GM13976 (cell line): Measurements from ENCODE around the gene CAB39L.
"Not testable (repeated sequence)": the region's sequence is repeated elsewhere in the genome, so short reads cannot be mapped to it uniquely, and the experiment has no call there.

Experiments used
- DNase-seq: peaks from one replicate; pipeline ENCODE4 v3.0.0; 2012; ENCODE audit warnings: low spot score
- CTCF ChIP-seq: IDR thresholded peaks from 2 replicates; pipeline ENCODE4 v1.5.1; 2012; ENCODE audit warnings: borderline replicate concordance, mild to moderate bottlenecking; ENCODE audit not compliant: insufficient read depth; ENCODE audit errors: extremely low read depth, missing control alignments, control extremely low read depth
- in situ Hi-C: fragments of 300-500 bp; cut with MboI; formaldehyde crosslinking; loops from one replicate; pipeline ENCODE4 v1.12.0; 2022; ENCODE audit warnings: low sequenced_read_pairs, mixed read lengths, inconsistent platforms; ENCODE audit not compliant: unreplicated experiment

Gene CAB39L

GRCh38 chr13:49329831-49330545 is 113.9 kb downstream of the CAB39L start:
- DNase-seq: no peak
- TF ChIP-seq CTCF: no peak
- in situ Hi-C loops: no loop called here

- in situ Hi-C loops, DNase-seq: not testable (repeated sequence)
These were observed 116.7 kb downstream of the CAB39L start for GRCh38 chr13:49327145-49327544.

- no peak for DNase-seq
- in situ Hi-C loops: no loop called here
- TF ChIP-seq CTCF: no peak
These were observed 117.5 kb downstream of the CAB39L start for GRCh38 chr13:49326222-49326917.

- TF ChIP-seq CTCF: no peak
- in situ Hi-C loops: no loop called here
- DNase-seq: no peak
These were observed 120.5 kb downstream of the CAB39L start for GRCh38 chr13:49323344-49323743.

GRCh38 chr13:49322702-49323101 is 121.2 kb downstream of the CAB39L start:
- no peak for TF ChIP-seq CTCF
- in situ Hi-C loops: no loop called here

GRCh38 chr13:49320975-49321374 is 122.9 kb downstream of the CAB39L start:
- DNase-seq: no peak
- TF ChIP-seq CTCF: no peak
- in situ Hi-C loops: no loop called here

More at GRCh38 chr13:49322702-49323101, 121.2 kb downstream of the CAB39L start:
- no peak for DNase-seq

- in situ Hi-C loops: no loop called here
- no peak for TF ChIP-seq CTCF
These were observed 123.9 kb downstream of the CAB39L start for GRCh38 chr13:49319951-49320350.

More at GRCh38 chr13:49319951-49320350, 123.9 kb downstream of the CAB39L start:
- no peak for DNase-seq
